ENCODE data around the gene ERBIN.

The ERBIN gene

DNA sequence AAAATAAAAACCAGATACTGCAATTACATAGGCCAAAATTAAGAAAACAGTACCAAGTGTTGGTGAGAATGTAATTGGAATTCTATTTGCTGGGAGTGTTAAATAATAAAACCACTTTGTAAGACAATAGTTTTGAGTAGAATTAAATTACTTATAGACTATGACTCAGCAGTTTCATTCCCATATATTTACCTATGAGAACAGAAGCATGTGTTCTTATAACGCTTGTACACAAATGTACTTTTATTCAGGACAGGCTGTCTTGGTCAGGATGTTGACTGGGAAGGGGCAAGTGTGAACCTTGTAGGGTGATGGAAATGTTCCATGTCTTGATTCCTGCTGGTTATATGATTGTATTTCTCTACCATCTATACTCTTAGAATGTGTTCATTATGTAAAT is 56.3 kb downstream of the ERBIN start:
- DNase-seq (ENCODE audit: extremely low read depth, insufficient read length) = no peak
- TF ChIP-seq CTCF (IDR thresholded peaks at IDR 0.05; ENCODE audit: insufficient read depth, low read length, poor library complexity, severe bottlenecking) = no peak
- no peaks in the 10 kb centered on the region for H3K27me3 ChIP-seq (replicated peaks; ENCODE audit: control insufficient read depth, insufficient read depth, low read length)
- peaks cover 2% of the 10 kb centered on the region; the same call in 1 of the 2 replicates for H3K36me3 ChIP-seq (ENCODE audit: control insufficient read depth, insufficient read depth, low read length)
- no peak overlapping the region for H3K4me3 ChIP-seq (replicated peaks; ENCODE audit: low read depth, low read length)

DNA sequence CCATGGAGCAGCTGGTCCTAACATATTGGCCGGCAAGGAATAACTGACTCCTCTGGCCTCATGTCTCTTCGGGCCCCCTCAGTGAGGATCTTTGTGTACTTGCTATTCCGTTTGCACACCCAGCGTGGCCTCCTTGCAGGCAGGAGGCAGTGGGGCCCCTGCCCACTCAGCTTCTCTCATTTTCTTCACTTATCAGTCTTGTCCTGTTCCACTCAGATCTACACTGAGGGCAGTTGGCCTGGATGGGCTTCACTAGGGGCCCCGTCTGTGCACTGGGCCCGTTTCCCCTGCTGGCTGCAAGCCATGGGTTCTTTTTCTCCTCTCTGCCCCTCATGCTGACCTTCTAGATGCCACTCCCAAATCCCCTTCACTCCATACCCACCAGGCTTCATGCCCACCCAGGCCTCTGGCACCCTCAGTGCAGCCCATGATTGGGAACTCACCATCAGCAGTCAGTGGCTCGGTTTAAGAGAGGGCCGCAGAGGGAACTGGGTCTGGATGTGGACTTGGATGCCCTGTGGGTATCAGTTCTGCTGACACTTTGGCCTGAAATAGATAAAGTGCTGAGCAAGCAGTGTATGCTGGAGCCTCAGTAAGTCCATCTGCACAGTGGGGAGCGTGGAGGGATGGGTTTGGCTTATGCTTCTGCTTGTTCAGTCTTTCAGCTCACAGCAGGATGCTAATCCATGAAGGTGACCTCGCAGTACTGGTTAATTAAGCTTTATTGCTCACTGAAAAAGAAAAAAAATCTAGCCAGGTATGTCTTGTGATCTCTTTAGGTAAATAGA is 57.9 kb downstream of the ERBIN start:
- Histone ChIP-seq H3K36me3 (ENCODE audit: control insufficient read depth, insufficient read depth, low read length) (peaks cover 2% of the 10 kb centered on the region; the same call in 1 of the 2 replicates), H3K4me3 (replicated peaks; ENCODE audit: low read depth, low read length) (no peak overlapping the region), H3K27me3 (replicated peaks; ENCODE audit: control insufficient read depth, insufficient read depth, low read length) (no peaks in the 10 kb centered on the region)
- TF ChIP-seq CTCF (IDR thresholded peaks at IDR 0.05; ENCODE audit: insufficient read depth, low read length, poor library complexity, severe bottlenecking) = no peak
- DNase-seq (ENCODE audit: extremely low read depth, insufficient read length) = no peak

DNA sequence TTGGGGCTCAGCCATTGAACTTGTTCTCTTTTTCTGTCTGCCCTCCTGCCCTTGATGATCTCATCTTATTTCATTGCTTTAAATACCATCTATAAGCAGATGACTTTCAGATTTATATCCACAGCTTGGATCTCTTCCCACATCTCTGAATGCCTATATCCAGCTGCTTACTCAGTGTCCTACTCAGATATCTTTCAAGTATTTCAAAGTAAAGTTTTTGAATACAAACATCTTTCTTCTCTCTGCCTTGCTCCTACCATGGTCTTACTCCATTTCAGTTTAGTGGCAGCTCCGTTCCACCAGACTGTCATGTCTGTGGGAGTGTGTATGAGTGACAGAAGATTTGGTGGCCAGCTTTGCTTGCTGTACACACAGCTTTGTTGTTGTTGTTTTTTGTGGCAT is 59.7 kb downstream of the ERBIN start:
- Histone ChIP-seq H3K36me3 (ENCODE audit: control insufficient read depth, insufficient read depth, low read length) (peaks cover 2% of the 10 kb centered on the region; the same call in 1 of the 2 replicates), H3K4me3 (replicated peaks; ENCODE audit: low read depth, low read length) (no peak overlapping the region), H3K27me3 (replicated peaks; ENCODE audit: control insufficient read depth, insufficient read depth, low read length) (no peaks in the 10 kb centered on the region)
- DNase-seq (ENCODE audit: extremely low read depth, insufficient read length) = no peak
- TF ChIP-seq CTCF (IDR thresholded peaks at IDR 0.05; ENCODE audit: insufficient read depth, low read length, poor library complexity, severe bottlenecking) = no peak

DNA sequence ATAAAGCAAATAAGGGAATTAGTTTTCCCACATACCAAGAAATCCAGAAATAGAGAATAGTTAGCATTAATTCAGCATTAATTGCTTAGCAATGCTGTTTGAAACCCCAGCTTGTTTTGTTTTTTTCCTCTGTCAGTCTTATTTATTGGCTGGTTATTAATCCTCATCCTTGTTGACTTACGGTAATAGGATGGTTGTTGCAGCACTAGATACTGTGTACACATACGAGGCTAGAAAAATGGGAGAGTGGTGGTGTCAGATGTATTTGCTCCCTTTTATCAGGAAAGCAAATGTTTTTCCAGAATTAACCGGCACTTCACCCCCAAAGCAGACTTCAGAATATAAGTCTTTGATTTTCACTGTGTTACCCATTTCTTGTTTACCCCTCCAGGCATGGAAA is 60.4 kb downstream of the ERBIN start:
- no peak for TF ChIP-seq CTCF (IDR thresholded peaks at IDR 0.05; ENCODE audit: insufficient read depth, low read length, poor library complexity, severe bottlenecking)
- H3K36me3 ChIP-seq (ENCODE audit: control insufficient read depth, insufficient read depth, low read length) = peaks cover 2% of the 10 kb centered on the region; the same call in 1 of the 2 replicates
- no peaks in the 10 kb centered on the region for H3K27me3 ChIP-seq (replicated peaks; ENCODE audit: control insufficient read depth, insufficient read depth, low read length)
- DNase-seq (ENCODE audit: extremely low read depth, insufficient read length) = no peak
- no peak overlapping the region for H3K4me3 ChIP-seq (replicated peaks; ENCODE audit: low read depth, low read length)

GRCh38 chr5:65987982-65988381 is 61.6 kb downstream of the ERBIN start:
- Histone ChIP-seq H3K4me3 (replicated peaks; ENCODE audit: low read depth, low read length) (no peak overlapping the region), H3K27me3 (replicated peaks; ENCODE audit: control insufficient read depth, insufficient read depth, low read length) (no peaks in the 10 kb centered on the region), H3K36me3 (ENCODE audit: control insufficient read depth, insufficient read depth, low read length) (peaks cover 2% of the 10 kb centered on the region; the same call in 1 of the 2 replicates)
- no peak for TF ChIP-seq CTCF (IDR thresholded peaks at IDR 0.05; ENCODE audit: insufficient read depth, low read length, poor library complexity, severe bottlenecking)
- no peak for DNase-seq (ENCODE audit: extremely low read depth, insufficient read length)

All from GM06990 (cell line).